ENCODE data around the gene HBS1L.
A peak's percentile ranks its signal among the peaks of the same experiment; 100 is the strongest.
"Not testable (repeated sequence)": the region's sequence is repeated elsewhere in the genome, so short reads cannot be mapped to it uniquely, and the experiment has no call there.

The HBS1L gene

GRCh38 chr6:135073756-135074393 is 19.3 kb upstream of the HBS1L start:
- no peak for DNase-seq

- DNase-seq = no peak
Observed at GRCh38 chr6:135073217-135073616, 18.6 kb upstream of the HBS1L start.

GRCh38 chr6:135072753-135073152 is 18.1 kb upstream of the HBS1L start:
- no peak for DNase-seq

GRCh38 chr6:135071541-135071940 is 16.9 kb upstream of the HBS1L start:
- DNase-seq = no peak

- DNase-seq = no peak
Observed at GRCh38 chr6:135067911-135068310, 13.3 kb upstream of the HBS1L start.

GRCh38 chr6:135066806-135067205 is 12.2 kb upstream of the HBS1L start:
- no peak for DNase-seq

- DNase-seq = no peak
Observed at GRCh38 chr6:135066397-135066796, 11.8 kb upstream of the HBS1L start.

GRCh38 chr6:135064586-135064985 is 10.0 kb upstream of the HBS1L start:
- no peak for DNase-seq

GRCh38 chr6:135063926-135064325 is 9.3 kb upstream of the HBS1L start:
- no peak for DNase-seq

- DNase-seq = no peak
Observed at GRCh38 chr6:135062735-135063134, 8.1 kb upstream of the HBS1L start.

GRCh38 chr6:135060076-135060475 is 5.5 kb upstream of the HBS1L start:
- DNase-seq = no peak

- not testable (repeated sequence) for DNase-seq
Observed at GRCh38 chr6:135058299-135058698, 3.7 kb upstream of the HBS1L start.

- DNase-seq = no peak
Observed at GRCh38 chr6:135056632-135057031, 2.0 kb upstream of the HBS1L start.

- peak; percentile 58 for DNase-seq
Observed at GRCh38 chr6:135054226-135054568, 425 bp downstream of the HBS1L start.

- DNase-seq = no peak
Observed at GRCh38 chr6:135053406-135053805, 1.2 kb downstream of the HBS1L start.

GRCh38 chr6:135052939-135053338 is 1.7 kb downstream of the HBS1L start:
- DNase-seq = peak; percentile 36

GRCh38 chr6:135048915-135049314 is 5.7 kb downstream of the HBS1L start:
- no peak for DNase-seq

- no peak for DNase-seq
Observed at GRCh38 chr6:135047336-135047735, 7.3 kb downstream of the HBS1L start.

- peak; percentile 49 for DNase-seq
Observed at GRCh38 chr6:135046912-135047311, 7.7 kb downstream of the HBS1L start.

GRCh38 chr6:135044639-135045038 is 10.0 kb downstream of the HBS1L start:
- DNase-seq = no peak

- no peak for DNase-seq
Observed at GRCh38 chr6:135043846-135044245, 10.8 kb downstream of the HBS1L start.

GRCh38 chr6:135043364-135043763 is 11.3 kb downstream of the HBS1L start:
- no peak for DNase-seq

- DNase-seq = no peak
Observed at GRCh38 chr6:135038335-135038734, 16.3 kb downstream of the HBS1L start.

- no peak for DNase-seq
Observed at GRCh38 chr6:135037541-135037940, 17.1 kb downstream of the HBS1L start.

- DNase-seq = no peak
Observed at GRCh38 chr6:135036731-135037420, 17.7 kb downstream of the HBS1L start.
